Bronchial epithelial cell (primary cell): ENCODE measurements around the gene ZNF592. TPM values are rescaled to one million over a fixed set of nuclear protein-coding genes. Genes with fewer than 3 reads are reported as not detected.

Experiments used
- DNase-seq: peaks from one replicate; pipeline ENCODE4 v3.0.0-alpha.2; 2010; ENCODE audit warnings: low read depth
- FAIRE-seq: peaks from 2 replicates; lab custom pipeline; 2011; peaks lifted over from hg19 to GRCh38; lab: Jason Lieb, UNC
- H3K27me3 ChIP-seq: 2 replicates; pipeline ENCODE4 v1.5.1; 2011; ENCODE audit warnings: low read length; ENCODE audit not compliant: control insufficient read depth, insufficient read depth
- H3K36me3 ChIP-seq: 2 replicates; pipeline ENCODE4 v1.5.1; 2011; ENCODE audit warnings: low read length; ENCODE audit not compliant: control insufficient read depth, insufficient read depth
- H3K4me3 ChIP-seq: 2 replicates; pipeline ENCODE4 v1.5.1; 2011; ENCODE audit warnings: mild to moderate bottlenecking, low read depth, low read length, control low read depth
- CTCF ChIP-seq: IDR thresholded peaks from 2 replicates; pipeline ENCODE4 v1.5.1; 2011; ENCODE audit warnings: mild to moderate bottlenecking, moderate library complexity, low read length, control low read depth, inconsistent platforms; ENCODE audit not compliant: insufficient read depth, severe bottlenecking
- total RNA-seq: library from RNA; depleted of rRNA; stranded (reverse); fragments of >200 nt; gene quantifications from 2 replicates; pipeline ENCODE4 v1.2.1, GENCODE V29; 2014

ZNF592 gene
- total RNA-seq, 1 donor from 2014 or later, result 2.6 TPM

- no peak for TF ChIP-seq CTCF
- Histone ChIP-seq H3K36me3 (no peaks in the 10 kb centered on the region), H3K4me3 (no peak overlapping the region), H3K27me3 (no peaks in the 10 kb centered on the region)
- DNase-seq (no peak), FAIRE-seq (no peak)
Observed at GRCh38 chr15:84737005-84737404, 11.4 kb upstream of the ZNF592 start.

- TF ChIP-seq CTCF, result no peak
- no peaks in the 10 kb centered on the region for H3K36me3 ChIP-seq
- FAIRE-seq (no peak), DNase-seq (no peak)
- no peak overlapping the region for H3K4me3 ChIP-seq
- no peaks in the 10 kb centered on the region for H3K27me3 ChIP-seq
Observed at GRCh38 chr15:84740691-84741090, 7.7 kb upstream of the ZNF592 start.

- FAIRE-seq (no peak), DNase-seq (no peak)
- TF ChIP-seq CTCF, result no peak
- Histone ChIP-seq H3K27me3 (no peaks in the 10 kb centered on the region), H3K36me3 (no peaks in the 10 kb centered on the region), H3K4me3 (no peak overlapping the region)
Observed at GRCh38 chr15:84741121-84741520, 7.3 kb upstream of the ZNF592 start.

GRCh38 chr15:84747416-84748273, 747 bp upstream of the ZNF592 start:
- no peak for TF ChIP-seq CTCF
- no peaks in the 10 kb centered on the region for H3K36me3 ChIP-seq
- no peak for FAIRE-seq
- H3K27me3 ChIP-seq, result no peaks in the 10 kb centered on the region
- H3K4me3 ChIP-seq, result peak overlapping the region; percentile 91
- peak; percentile 73 for DNase-seq

GRCh38 chr15:84749111-84749991, 959 bp downstream of the ZNF592 start:
- no peak for TF ChIP-seq CTCF
- FAIRE-seq (no peak), DNase-seq (no peak)
- H3K27me3 ChIP-seq, result no peaks in the 10 kb centered on the region
- H3K4me3 ChIP-seq, result peak overlapping the region; percentile 91
- no peaks in the 10 kb centered on the region for H3K36me3 ChIP-seq
